GM04504 (cell line): Measurements from ENCODE around the gene SKIL.

ENCODE experiments used
- DNase-seq: peaks from one replicate; pipeline ENCODE4 v3.0.0-alpha.2; 2012; ENCODE audit warnings: low read depth

Gene SKIL

GRCh38 chr3:170350515-170351413 lies 6.8 kb upstream of the SKIL start:
- DNase-seq: no peak

GRCh38 chr3:170352936-170353335 lies 4.6 kb upstream of the SKIL start:
- DNase-seq: no peak

GRCh38 chr3:170353485-170353884 lies 4.0 kb upstream of the SKIL start:
- DNase-seq: no peak

GRCh38 chr3:170354760-170355159 lies 2.8 kb upstream of the SKIL start:
- no peak for DNase-seq

- DNase-seq: no peak
These were observed 1.5 kb upstream of the SKIL start for GRCh38 chr3:170355738-170356595.

GRCh38 chr3:170356596-170357175 lies 829 bp upstream of the SKIL start:
- DNase-seq: peak; percentile 62

- DNase-seq: peak; percentile 39
These were observed 811 bp downstream of the SKIL start for GRCh38 chr3:170358042-170359010.

- no peak for DNase-seq
These were observed 1.7 kb downstream of the SKIL start for GRCh38 chr3:170359178-170359704.

- DNase-seq: no peak
These were observed 3.0 kb downstream of the SKIL start for GRCh38 chr3:170360466-170360865.

GRCh38 chr3:170360916-170361315 lies 3.4 kb downstream of the SKIL start:
- no peak for DNase-seq

- DNase-seq: no peak
These were observed 4.2 kb downstream of the SKIL start for GRCh38 chr3:170361711-170362110.

GRCh38 chr3:170363471-170363994 lies 6.0 kb downstream of the SKIL start:
- DNase-seq: no peak

- no peak for DNase-seq
These were observed 7.5 kb downstream of the SKIL start for GRCh38 chr3:170364965-170365364.

- DNase-seq: no peak
These were observed 10.3 kb downstream of the SKIL start for GRCh38 chr3:170367797-170368196.

GRCh38 chr3:170368921-170369320 lies 11.4 kb downstream of the SKIL start:
- DNase-seq: no peak

GRCh38 chr3:170372190-170372879 lies 14.8 kb downstream of the SKIL start:
- no peak for DNase-seq

- peak; percentile 3 for DNase-seq
These were observed 26.1 kb downstream of the SKIL start for GRCh38 chr3:170383567-170383966.

- DNase-seq: no peak
These were observed 29.0 kb downstream of the SKIL start for GRCh38 chr3:170386468-170386867.

- peak; percentile 25 for DNase-seq
These were observed 30.4 kb downstream of the SKIL start for GRCh38 chr3:170387950-170388349.

GRCh38 chr3:170391108-170391507 lies 33.6 kb downstream of the SKIL start:
- no peak for DNase-seq
